Stimulated activated naive CD8-positive, alpha-beta T cell treated with anti-CD3 and anti-CD28 coated beads, Interleukin-15, amount 100 ng/mL, for 72 hours (primary cell): ENCODE measurements around the gene KLHL29.

Source experiments
- ATAC-seq: fragments of 150-1000 bp; cut with Tn5 transposase; 2 replicates; pipeline ENCODE4 v1.10.0; 2021; ENCODE audit warnings: mild to moderate bottlenecking, moderate library complexity
- DNase-seq, 2 donors: peaks; one replicate each; pipeline ENCODE4 v3.0.0; 2021 to 2022
- H3K27ac Mint-ChIP-seq, 2 donors: one replicate each; pipeline ENCODE4 v1.8.0; 2022; ENCODE audit warnings: mild to moderate bottlenecking in 2 of 2, mixed read lengths in 2 of 2, moderate library complexity in 2 of 2
- H3K27me3 Mint-ChIP-seq: one replicate; pipeline ENCODE4 v1.8.0; 2022; ENCODE audit warnings: mixed read lengths
- H3K4me1 Mint-ChIP-seq: one replicate; pipeline ENCODE4 v1.8.0; 2022; ENCODE audit warnings: mild to moderate bottlenecking, mixed read lengths
- H3K4me3 Mint-ChIP-seq, 2 donors: one replicate each; pipeline ENCODE4 v1.8.0; 2022; ENCODE audit warnings: mild to moderate bottlenecking in 2 of 2, mixed read lengths in 2 of 2, moderate library complexity in 1 of 2
- H3K9me3 Mint-ChIP-seq, 2 donors: one replicate each; pipeline ENCODE4 v1.8.0; 2022; ENCODE audit warnings: mixed read lengths in 2 of 2

The KLHL29 gene

DNA sequence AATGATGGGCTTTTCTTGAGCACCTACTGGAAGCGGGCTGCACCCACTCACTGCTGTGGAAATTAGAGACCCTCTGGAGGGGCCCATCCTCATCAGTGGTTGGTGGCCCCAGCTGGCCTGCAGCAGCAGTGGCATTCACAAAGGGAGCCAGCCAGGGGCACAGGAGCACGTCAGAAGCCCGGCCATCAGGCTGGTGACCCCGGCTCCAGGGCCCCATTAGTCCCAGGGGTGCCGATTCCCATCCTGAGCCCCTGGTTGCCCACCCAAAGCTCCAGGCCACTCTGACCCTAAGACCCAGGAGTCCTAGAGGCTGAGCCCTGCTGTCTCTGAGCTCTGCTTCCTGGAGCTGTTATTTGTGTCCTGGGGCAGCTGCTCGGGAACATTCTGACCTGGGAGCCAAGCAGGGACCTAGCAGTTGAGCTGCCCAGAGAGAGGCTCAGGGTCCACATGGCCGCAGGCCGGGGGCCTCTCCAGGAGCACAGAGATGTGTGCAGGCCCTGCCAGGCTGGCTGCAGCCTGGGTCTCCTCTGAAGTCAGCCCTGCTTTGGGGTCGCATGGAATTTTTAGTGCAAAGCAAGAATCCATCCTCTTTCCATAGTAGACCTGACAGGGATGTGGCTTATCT is 207.2 kb downstream of the KLHL29 start:
- ATAC-seq: no peak
- no peak overlapping the region for H3K4me3 Mint-ChIP-seq
- no peaks in the 10 kb centered on the region for H3K9me3 Mint-ChIP-seq

DNA sequence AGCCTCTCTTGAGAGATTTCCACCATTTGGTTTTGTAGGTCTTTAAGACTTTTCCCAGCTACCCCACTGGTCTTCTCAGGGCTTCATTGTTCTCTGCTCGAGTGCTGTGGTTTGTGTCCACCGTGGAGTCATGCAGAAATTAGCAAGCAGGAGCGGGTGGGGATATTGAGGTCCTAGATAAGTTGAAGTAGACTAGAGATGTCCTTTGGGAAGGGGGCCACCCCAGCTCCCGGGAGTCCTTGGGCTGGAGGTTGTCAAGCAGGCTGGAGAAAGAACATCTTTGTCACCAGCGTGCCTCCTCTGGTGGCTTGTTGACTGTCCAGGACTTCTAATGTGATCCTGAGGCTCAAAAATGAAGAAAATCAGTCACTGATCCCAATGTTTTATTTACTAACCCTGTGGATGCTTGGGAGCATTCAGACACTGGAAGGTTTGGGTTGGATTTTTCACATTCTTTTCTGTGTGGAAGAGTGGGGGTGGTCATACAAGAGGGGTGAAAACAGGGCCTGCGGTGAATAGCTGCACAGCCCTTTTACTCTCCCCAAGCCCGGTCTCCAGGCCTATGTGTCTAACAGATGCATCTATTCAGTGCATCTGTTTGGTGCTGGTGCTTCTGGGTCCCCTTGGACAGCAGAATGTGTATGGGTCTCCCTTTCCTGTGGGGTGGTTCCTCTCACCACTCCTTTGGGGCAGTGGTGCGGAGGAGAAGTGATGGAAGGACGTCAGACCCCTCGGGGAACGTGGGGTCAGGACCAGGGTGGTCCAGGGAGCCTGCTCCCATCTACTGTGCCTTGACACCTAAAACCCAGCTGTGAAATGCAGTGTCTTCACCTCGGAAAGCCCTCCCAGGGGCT is 208.1 kb downstream of the KLHL29 start:
- Mint-ChIP-seq H3K4me3 (no peak overlapping the region), H3K4me1 (no peaks in the 10 kb centered on the region), H3K9me3 (no peaks in the 10 kb centered on the region), H3K27ac (no peak overlapping the region), H3K27me3 (no peaks in the 10 kb centered on the region)
- ATAC-seq (no peak), DNase-seq (no peak)

More for the DNA sequence above, 207.2 kb downstream of the KLHL29 start:
- H3K4me1 Mint-ChIP-seq: no peaks in the 10 kb centered on the region
- H3K27ac Mint-ChIP-seq: no peak overlapping the region
- no peaks in the 10 kb centered on the region for H3K27me3 Mint-ChIP-seq
- no peak for DNase-seq

DNA sequence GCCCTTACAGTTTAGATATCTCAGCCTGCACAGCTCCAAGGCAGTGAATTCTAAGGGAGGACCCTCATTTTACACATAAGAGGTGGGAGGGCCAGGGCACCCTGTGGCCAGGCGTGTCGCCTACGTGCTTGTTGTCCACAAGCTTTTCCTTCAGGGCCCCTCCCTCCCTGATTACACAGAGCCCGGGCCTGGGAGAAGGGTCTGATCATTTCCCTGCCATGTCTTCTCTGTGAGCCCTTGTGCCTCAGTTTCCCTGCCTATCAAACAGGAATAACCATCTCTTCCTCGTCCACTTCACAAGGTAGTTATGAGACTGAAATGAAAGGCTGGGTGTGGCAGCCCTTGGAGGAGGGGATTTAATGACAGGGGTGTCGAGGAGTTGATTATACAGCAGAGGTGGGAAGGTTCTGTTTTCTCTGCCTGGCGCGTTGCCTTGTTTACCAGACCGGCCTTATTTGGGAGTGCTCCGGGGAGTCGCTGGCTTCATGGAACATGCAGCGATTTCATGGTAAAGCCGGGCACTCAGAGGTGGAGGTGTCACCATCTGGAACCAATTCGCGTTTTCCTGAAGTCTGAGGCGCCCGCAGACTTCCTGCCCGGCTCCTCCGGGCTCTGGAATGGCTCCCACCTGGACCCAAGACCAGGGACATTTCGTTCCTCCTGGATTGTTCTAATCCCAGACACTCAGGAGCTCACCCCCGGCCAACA is 208.9 kb downstream of the KLHL29 start:
- H3K4me1 Mint-ChIP-seq: no peaks in the 10 kb centered on the region
- no peaks in the 10 kb centered on the region for H3K27me3 Mint-ChIP-seq
- no peak for ATAC-seq
- DNase-seq: no peak
- no peaks in the 10 kb centered on the region for H3K9me3 Mint-ChIP-seq
- no peak overlapping the region for H3K4me3 Mint-ChIP-seq
- H3K27ac Mint-ChIP-seq: no peak overlapping the region

DNA sequence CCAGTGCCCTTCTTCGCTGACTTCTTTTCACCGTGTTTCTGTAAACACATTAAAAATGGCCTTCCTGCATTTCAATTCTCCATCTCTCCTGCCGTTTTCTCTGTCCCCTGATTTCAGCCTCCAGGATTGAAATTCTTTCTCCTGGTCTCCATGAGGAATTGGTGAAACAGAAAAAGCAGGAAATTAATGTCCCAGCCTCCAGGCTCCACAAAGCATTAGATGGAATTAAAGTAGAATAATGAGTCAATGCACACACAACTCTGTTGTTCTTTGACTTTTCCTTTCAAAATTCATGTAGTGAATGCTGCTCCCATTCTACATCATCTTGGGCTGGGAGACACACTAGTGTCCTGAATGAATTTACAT is 209.5 kb downstream of the KLHL29 start:
- Mint-ChIP-seq H3K27ac (no peak overlapping the region), H3K4me3 (no peak overlapping the region), H3K27me3 (no peaks in the 10 kb centered on the region), H3K4me1 (no peaks in the 10 kb centered on the region), H3K9me3 (no peaks in the 10 kb centered on the region)
- no peak for ATAC-seq
- no peak for DNase-seq

DNA sequence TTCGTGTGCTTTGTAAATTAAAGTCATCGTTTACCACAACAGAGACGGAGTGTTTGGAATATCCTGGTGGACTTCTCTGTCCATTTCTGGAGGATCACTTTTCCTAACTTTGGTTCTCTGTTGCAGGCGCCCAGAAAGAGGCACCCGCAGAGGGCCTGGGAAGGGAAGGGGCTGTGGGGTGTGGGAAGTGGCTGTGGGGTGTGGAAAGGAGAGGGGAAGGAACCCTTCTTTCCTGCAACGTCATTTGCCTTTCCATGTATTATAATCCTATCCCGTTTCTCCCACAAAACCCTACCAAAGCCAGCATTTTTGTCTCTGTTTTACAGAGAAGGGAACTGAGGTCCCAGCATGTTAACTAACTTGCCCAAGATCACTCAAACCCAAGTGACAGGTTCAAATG is 210.0 kb downstream of the KLHL29 start:
- ATAC-seq (no peak), DNase-seq (no peak)
- Mint-ChIP-seq H3K9me3 (no peaks in the 10 kb centered on the region), H3K27me3 (no peaks in the 10 kb centered on the region), H3K27ac (no peak overlapping the region), H3K4me3 (no peak overlapping the region), H3K4me1 (no peaks in the 10 kb centered on the region)

DNA sequence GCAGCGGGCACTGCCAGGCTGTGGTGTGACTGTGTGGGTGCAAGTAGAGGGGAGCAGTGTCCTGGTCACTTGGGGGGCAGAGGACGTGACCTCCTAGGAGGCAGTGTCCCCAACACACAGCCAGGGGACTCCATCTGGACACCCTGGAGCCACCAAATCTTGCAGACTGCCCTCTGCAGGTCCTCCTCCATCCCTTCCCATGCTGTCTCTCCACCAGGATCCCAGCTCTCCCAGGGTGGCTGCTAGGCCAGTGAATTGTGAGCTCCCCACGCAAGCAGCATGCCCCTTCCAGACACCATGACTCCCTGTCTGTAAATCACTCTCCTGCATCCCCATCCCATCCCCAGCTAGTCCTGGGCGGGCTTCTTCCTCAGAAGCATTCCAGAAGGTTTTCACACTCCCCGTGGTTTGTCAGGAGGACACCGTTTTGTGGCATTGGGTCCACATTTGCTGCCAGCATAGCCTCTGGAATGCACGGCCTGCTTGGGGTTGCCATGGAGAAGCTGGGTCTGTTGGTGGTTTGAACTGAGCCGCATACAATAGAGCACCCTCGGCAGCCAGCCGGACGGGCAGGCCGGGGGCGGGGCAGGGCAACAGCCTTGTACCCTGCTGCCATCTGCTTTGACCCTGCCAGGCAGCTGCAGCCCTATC is 210.7 kb downstream of the KLHL29 start:
- Mint-ChIP-seq H3K27me3 (no peaks in the 10 kb centered on the region), H3K27ac (no peak overlapping the region), H3K4me1 (no peaks in the 10 kb centered on the region), H3K4me3 (no peak overlapping the region), H3K9me3 (no peaks in the 10 kb centered on the region)
- no peak for DNase-seq
- peak; percentile 29 for ATAC-seq

DNA sequence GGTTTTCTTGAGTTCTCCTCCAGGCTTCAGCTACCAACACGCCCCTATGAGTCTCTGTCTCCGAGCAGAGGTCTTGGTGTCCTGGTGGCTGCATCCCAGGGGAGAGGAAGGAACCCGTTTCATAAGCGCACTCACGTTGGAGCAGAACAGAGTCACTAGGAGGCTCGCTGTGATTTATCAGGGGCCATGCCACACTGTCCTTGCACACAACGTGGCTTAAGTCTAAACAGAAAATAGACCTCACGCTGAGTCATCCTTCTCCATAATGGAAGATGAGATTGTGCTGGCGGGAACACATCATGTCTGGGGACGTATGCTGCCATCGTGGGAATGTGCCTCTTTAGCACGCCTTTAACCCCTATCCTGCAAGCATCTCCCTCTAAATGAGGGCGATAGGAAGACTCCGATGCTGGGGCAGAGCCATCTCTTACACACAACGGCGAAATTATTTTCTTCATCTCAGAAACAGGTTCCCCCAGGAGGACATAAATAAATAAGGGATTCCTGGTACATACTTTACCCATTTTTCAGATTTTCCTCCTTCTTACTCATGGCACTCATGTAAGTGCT is 211.4 kb downstream of the KLHL29 start:
- no peak for ATAC-seq
- H3K4me1 Mint-ChIP-seq: no peaks in the 10 kb centered on the region
- H3K27ac Mint-ChIP-seq: no peak overlapping the region
- H3K4me3 Mint-ChIP-seq: no peak overlapping the region
- DNase-seq: no peak
- no peaks in the 10 kb centered on the region for H3K9me3 Mint-ChIP-seq
- no peaks in the 10 kb centered on the region for H3K27me3 Mint-ChIP-seq

DNA sequence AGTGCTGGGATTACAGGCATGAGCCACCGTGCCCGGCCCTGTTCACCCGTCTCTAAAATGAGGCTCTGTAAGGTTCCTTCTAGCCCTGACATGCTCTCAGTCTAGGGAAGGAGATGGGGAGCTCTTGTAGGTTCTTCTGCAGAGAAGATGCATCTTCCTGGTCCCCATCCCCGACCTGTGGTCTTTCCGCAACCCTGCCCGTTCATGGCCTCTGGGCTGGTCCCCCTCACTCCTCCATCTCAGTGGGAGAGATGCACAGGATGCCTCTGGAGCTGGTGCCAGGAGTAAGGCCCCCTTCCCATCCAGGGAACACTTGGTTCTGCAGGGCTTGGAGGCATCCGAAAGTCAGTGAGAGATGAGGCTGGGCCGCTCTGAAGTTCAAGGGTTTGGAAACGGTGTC is 212.7 kb downstream of the KLHL29 start:
- Mint-ChIP-seq H3K4me3 (no peak overlapping the region), H3K27ac (no peak overlapping the region), H3K27me3 (no peaks in the 10 kb centered on the region), H3K9me3 (no peaks in the 10 kb centered on the region), H3K4me1 (no peaks in the 10 kb centered on the region)
- no peak for ATAC-seq
- no peak for DNase-seq

DNA sequence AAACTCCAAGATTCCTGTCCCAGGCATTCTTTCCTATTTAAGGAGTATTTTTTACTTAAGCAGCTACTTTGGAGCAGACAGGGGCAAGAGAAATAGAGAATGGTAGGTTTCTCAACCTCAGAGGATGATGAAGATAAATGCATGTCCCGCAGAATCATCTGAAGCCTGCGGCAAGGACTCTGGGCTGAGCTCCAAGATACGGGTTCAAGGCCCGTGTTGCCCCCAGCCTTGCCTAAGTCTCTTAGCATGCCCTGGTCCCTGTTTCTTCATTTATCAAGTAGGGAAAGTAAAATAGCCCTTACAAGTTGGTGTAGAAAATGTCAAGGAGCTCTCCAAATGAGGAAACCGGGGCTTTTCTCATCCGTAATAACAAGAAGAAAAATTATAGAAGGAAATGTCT is 214.0 kb downstream of the KLHL29 start:
- Mint-ChIP-seq H3K27ac (no peak overlapping the region), H3K4me1 (no peaks in the 10 kb centered on the region), H3K9me3 (no peaks in the 10 kb centered on the region), H3K27me3 (no peaks in the 10 kb centered on the region), H3K4me3 (no peak overlapping the region)
- ATAC-seq (no peak), DNase-seq (no peak)

DNA sequence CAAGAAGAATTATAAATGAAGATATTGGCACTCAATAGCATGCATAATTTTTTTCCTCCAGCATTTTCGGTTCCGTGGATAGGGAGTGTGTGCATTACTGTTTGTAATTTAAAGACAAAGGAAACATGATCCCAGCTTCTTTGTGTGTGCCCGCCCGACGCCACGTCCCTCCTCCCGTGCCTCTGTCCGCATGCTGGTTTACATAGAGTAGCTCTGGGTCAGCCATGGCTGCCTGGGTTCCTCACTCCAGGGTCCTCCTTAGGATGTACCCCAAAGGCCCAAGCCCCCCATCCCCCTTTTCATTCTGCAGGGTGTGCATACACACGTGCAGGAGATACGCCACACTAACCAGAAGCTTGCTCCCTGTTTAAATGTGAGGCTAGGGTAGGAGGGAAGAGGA is 214.7 kb downstream of the KLHL29 start:
- H3K27me3 Mint-ChIP-seq: no peaks in the 10 kb centered on the region
- no peak overlapping the region for H3K4me3 Mint-ChIP-seq
- no peak overlapping the region for H3K27ac Mint-ChIP-seq
- ATAC-seq (no peak), DNase-seq (no peak)
- H3K9me3 Mint-ChIP-seq: no peaks in the 10 kb centered on the region
- no peaks in the 10 kb centered on the region for H3K4me1 Mint-ChIP-seq

DNA sequence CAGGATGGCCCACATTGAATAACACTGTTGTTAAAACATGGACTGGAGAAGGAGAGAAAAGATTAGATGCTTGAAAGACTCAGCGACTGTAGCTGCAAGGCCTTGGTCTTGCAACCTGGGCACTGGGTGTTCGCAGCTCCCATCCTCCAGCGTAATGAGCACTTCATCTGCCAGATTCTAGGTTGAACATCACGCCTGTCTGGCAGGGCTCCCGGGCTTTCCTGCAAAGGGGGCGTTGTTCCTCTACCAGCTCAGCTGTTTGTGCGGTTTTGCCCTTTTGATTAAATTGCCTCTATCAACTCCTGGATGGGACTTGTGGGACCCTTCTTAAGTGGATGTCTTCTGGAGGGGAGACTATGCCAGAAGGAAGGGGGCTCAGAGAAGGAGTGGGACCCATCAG is 215.4 kb downstream of the KLHL29 start:
- Mint-ChIP-seq H3K27ac (no peak overlapping the region), H3K4me1 (no peaks in the 10 kb centered on the region), H3K9me3 (peaks cover 0 to 4% of the 10 kb centered on the region in 2 donors), H3K27me3 (no peaks in the 10 kb centered on the region), H3K4me3 (no peak overlapping the region)
- ATAC-seq: no peak
- no peak for DNase-seq

DNA sequence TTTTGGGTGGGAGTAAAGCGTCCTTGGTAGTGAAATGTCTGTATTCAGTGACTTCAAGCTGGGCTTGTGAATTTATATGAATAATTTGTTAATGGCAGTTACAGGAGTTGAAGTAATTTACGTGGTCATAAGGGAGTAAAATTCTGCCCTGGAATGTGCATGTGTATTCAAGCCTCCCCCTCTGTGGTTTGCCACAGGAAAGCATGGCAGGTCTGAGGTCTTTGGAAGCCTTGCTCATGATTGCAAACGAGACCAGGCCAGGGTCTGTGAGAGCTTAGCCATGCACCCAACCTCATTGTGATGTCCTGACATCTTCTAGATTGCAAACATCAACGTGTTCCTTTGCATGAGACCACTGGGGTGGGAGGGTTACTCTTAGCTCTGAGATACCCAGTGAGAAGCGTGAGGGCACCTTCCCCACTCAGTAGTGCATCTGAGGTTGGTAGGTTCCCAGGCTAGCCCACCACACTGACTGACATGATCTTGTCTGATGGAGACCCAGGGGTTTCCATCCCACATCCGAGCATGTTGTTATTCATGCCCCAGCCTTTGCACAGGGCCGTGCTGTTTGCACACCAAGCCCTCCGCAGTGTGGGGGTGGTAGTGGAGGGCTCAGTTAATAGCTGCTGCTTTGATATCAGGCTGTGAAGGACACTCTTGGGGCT is 216.5 kb downstream of the KLHL29 start:
- Mint-ChIP-seq H3K9me3 (peaks cover 7 to 15% of the 10 kb centered on the region in 2 donors), H3K4me1 (no peaks in the 10 kb centered on the region), H3K4me3 (no peak overlapping the region), H3K27ac (peak overlapping the region in 1 of 2 donors; percentile 20), H3K27me3 (no peaks in the 10 kb centered on the region)
- DNase-seq (no peak), ATAC-seq (no peak)

DNA sequence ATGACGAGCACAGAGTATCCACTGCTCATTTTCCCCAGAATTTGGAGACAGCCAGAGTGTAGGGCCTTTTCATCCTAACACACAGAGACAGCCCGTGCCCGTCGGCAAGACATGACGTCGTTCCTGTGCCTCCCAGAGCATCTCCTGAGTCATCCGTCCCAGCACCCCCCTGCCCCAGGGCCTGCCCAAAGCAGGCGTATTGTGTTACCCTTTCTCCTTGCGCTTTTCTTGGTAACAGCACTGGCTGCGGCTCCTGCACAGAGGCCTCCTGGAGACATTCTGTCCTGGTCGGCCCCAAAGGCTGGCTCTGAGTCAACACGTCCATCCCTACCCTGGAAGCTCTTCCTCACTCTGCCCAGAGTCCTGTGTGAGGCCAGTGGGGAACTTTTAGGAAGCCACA is 217.1 kb downstream of the KLHL29 start:
- Mint-ChIP-seq H3K27me3 (no peaks in the 10 kb centered on the region), H3K4me1 (no peaks in the 10 kb centered on the region), H3K4me3 (no peak overlapping the region), H3K27ac (peak overlapping the region in 1 of 2 donors; percentile 20), H3K9me3 (peaks cover 8 to 21% of the 10 kb centered on the region in 2 donors)
- DNase-seq (no peak), ATAC-seq (no peak)

DNA sequence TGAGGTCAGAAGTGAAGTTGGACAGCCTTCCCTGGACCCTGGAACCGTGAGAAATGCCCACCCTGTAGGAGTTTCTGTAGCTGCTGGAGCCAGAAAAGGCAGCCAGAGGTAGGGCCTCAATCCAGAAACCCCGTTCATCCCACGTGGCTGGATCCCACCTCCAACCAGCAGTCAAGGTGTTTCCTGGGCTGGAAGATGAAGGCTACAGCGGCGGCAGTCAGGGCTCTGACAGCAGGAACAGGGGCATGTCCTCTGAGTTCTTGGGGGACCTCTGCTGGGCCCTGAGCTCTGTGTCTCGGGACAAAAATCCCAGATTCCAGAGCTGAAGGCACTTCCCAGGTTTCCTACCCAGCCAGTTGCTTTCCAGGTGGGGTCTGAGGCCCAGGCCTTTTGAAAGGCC is 218.2 kb downstream of the KLHL29 start:
- peaks cover 8 to 21% of the 10 kb centered on the region in 2 donors for H3K9me3 Mint-ChIP-seq
- no peak overlapping the region for H3K4me3 Mint-ChIP-seq
- no peak overlapping the region for H3K27ac Mint-ChIP-seq
- ATAC-seq (no peak), DNase-seq (no peak)
- no peaks in the 10 kb centered on the region for H3K27me3 Mint-ChIP-seq
- H3K4me1 Mint-ChIP-seq: no peaks in the 10 kb centered on the region

DNA sequence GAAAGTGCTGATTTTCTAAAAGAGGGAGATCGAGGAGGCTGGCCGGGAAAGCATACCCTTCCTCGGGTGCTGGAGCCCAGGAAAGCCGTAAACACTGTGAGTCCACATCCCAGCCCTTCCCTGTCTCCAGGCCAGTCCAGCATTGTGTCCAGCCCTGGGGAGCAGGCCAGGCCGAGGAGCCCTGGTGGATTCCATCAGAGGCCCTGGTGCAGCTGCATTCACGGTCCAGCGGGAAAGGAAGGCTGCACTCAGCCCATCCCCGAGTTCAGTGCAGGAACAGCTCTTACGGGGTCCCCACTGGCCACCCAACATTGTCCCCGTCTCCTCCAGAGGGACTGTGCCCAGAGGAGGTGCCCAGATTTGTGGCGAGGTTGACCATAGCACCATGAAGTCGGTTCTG is 218.6 kb downstream of the KLHL29 start:
- Mint-ChIP-seq H3K27ac (no peak overlapping the region), H3K27me3 (no peaks in the 10 kb centered on the region), H3K4me3 (no peak overlapping the region), H3K9me3 (peaks cover 8 to 21% of the 10 kb centered on the region in 2 donors), H3K4me1 (no peaks in the 10 kb centered on the region)
- DNase-seq: no peak
- ATAC-seq: no peak
